ENCODE results near the gene RYR1.
"Not testable (repeated sequence)": the region's sequence is repeated elsewhere in the genome, so short reads cannot be mapped to it uniquely, and the experiment has no call there.

RYR1 gene

GRCh38 chr19:38399081-38399480 is 34.4 kb upstream of the RYR1 start:
- FAIRE-seq, result no peak

DNA sequence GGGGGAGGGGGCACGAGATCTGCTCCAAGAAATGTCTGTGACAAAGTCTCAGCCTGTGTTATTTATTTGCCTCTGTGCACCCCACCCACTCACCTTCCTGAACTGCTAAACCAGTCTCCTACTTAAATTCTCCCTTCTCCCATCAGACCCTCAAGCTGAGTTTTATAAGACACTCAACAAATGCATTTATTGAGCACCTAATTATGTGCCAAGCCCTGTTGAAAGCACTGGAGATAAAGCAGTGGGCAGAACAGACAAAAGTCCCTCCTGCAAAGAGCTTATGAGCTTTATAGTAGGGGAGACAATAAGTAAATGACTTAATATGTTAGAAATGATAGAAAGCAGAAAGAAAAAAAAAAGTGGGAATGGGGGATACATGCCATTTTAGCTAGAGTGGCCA is 34.0 kb upstream of the RYR1 start:
- DNase-seq (ENCODE audit: extremely low spot score, insufficient read length, low read depth) (no peak), FAIRE-seq (no peak)

More at GRCh38 chr19:38399081-38399480, 34.4 kb upstream of the RYR1 start:
- no peak for DNase-seq (ENCODE audit: extremely low spot score, insufficient read length, low read depth)

- no peak for DNase-seq (ENCODE audit: extremely low spot score, insufficient read length, low read depth)
- FAIRE-seq, result no peak
Observed at GRCh38 chr19:38400361-38400760, 33.1 kb upstream of the RYR1 start.

DNA sequence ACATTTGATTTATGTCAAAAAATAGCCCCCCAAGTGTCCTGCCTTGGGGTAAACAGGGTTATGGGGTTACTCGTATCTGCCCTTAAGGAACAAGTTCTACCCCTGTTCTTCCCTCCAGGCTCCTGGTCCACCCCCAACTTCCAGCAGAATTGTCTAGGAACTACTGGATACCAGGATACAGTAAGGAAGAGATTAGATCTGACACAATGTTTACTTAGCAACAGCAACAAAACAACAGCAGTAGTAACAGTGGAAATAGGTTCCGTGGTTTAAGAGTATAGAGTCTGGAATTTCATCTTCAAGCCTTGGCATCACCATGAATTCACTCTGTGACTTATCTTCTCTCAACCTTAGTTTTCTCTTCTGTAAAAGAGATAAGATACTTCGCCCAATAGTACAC is 32.3 kb upstream of the RYR1 start:
- FAIRE-seq, result no peak
- no peak for DNase-seq (ENCODE audit: extremely low spot score, insufficient read length, low read depth)

- FAIRE-seq (no peak), DNase-seq (ENCODE audit: extremely low spot score, insufficient read length, low read depth) (no peak)
Observed at GRCh38 chr19:38402623-38402966, 30.9 kb upstream of the RYR1 start.

- FAIRE-seq (peak; percentile 94), DNase-seq (ENCODE audit: extremely low spot score, insufficient read length, low read depth) (peak; percentile 100)
Observed at GRCh38 chr19:38402967-38403674, 30.4 kb upstream of the RYR1 start, which contains the start of gene FAM98C. Gene FAM98C (plus strand): TSS chr19:38403093. CDS start chr19:38403154, 61 bp downstream.

DNA sequence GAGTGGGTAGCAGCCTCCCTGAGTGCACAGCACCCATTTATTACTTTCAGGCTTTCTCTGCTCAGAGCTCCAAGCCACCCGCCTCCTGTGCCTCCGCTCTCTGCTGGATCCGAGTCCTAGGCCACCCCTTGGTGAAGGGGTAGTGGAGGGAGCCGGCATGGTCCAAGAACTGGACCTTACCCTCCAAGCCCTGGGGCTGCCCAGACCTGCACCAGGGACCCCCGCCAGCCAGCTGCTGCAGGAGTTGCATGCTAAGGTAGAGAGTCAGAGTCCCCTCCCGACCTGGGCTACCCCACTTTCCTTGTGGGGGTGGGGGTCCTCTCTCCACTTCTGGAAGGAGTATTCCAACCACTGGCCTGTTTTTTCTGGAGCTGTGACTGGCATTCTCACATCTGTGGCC is 28.6 kb upstream of the RYR1 start:
- FAIRE-seq (no peak), DNase-seq (ENCODE audit: extremely low spot score, insufficient read length, low read depth) (no peak)

GRCh38 chr19:38405276-38405675 is 28.2 kb upstream of the RYR1 start:
- no peak for DNase-seq (ENCODE audit: extremely low spot score, insufficient read length, low read depth)
- no peak for FAIRE-seq

DNA sequence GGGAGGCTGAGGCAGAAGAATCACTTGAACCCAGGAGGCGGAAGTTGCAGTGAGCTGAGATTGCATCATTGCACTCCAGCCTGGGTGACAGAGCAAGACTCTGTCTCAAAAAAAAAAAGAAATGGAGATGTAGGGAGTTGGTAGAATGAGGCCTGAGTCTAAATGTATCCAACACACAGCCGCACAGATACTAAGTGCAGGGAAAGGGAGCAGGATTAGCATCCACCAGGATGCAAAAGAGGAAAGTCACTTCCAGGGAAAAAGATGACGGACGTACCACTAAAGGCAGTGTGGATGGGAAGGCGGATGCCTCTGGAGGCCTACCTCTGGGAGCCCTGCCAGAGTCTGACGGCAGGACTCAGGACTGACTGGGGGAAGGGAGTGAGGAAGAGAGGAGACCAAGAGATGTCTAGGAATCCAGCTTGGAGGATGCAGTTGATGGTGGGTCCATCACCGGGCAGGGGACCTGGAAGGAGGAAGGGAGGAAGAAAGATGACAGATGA is 23.8 kb upstream of the RYR1 start:
- FAIRE-seq, result no peak
- no peak for DNase-seq (ENCODE audit: extremely low spot score, insufficient read length, low read depth)

DNA sequence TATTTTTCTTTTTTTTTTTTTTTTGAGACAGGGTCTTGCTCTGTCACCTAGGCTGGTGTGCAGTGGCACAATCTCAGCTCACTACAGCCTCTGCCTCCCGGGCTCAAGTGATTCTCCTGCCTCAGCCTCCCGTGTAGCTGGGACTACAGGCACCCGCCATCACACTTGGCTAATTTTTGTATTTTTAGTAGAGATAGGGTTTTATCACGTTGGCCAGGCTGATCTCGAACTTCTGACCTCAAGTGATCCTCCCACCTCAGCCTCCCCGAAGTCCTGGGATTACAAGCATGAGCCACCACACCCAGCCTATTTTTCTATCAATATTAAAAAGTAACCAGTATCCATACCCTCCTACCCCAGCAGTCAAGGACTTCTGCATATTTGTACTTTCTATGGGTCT is 23.1 kb upstream of the RYR1 start:
- not testable (repeated sequence) for DNase-seq (ENCODE audit: extremely low spot score, insufficient read length, low read depth); FAIRE-seq

DNA sequence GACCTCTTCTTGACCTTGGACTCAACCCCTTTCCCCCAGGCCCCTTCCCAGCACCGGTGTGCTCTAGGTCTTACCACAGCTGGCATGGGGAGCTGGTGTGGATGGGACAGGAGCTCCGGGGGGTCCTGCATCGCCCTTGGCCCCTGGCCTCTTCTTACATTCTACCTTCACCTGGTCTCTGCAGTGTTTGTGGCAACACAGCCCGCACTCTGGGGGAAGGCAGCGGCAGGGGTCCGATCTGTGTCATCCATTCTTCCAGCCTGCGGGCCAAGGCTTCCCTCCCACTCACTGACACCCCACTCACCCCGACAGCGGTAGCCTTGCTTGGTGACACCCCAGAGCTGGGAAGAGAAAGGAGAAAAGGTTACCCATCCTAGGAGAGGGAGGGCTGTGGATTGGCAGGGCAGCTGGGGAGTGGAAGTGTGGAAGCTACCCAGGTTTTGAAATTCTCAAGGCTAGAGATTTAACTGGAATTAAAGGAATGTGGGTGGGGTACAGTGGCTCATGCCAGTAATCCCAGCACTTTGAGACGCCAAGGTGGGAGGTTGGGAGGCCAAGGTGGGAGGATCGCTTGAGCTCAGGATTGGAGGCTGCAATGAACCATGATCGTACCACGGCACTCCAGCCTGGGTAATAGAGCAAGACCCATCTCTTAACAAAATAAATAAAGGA is 22.3 kb upstream of the RYR1 start:
- DNase-seq (ENCODE audit: extremely low spot score, insufficient read length, low read depth) (no peak), FAIRE-seq (no peak)

DNA sequence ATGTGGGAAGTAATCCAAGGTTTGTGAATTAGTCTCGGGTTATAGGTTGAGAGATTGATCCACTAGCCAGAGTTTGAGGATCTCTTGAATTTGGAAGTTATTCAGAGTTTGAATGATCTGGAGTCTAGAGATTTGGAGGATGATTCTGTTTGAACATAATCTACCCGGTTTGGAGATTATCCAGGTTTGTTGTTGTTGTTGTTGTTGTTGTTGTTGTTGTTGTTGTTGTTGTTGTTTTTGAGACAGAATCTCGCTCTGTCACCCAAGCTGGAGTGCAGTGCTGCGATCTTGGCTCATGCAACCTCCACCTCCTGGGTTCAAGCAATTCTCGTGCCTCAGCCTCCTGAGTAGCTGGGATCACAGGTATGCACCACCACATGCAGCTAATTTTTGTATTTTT is 21.6 kb upstream of the RYR1 start:
- FAIRE-seq, result not testable (repeated sequence)

GRCh38 chr19:38412491-38412890 is 21.0 kb upstream of the RYR1 start:
- DNase-seq (ENCODE audit: extremely low spot score, insufficient read length, low read depth) (no peak), FAIRE-seq (no peak)

More for the DNA sequence above, 21.6 kb upstream of the RYR1 start:
- DNase-seq (ENCODE audit: extremely low spot score, insufficient read length, low read depth), result not testable (repeated sequence)

DNA sequence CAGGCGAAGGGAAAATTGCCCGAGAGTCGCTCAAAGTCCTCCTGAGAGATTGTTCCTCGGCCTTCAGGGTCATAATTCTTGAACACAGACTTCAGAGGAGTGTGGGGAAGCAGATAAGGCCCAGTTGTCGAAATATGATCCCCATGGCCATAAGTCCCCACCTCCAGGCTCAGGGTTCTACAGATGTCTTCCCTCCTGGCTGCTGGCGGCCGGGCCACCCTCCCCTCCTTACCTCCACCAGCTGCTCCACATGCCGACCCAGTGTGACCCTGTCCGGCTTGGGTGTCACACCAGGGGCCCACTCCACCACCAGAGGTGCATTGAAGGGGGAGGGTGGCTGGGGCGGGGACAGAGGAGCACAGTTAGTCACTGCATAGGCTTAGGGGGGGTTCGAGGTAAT is 20.5 kb upstream of the RYR1 start:
- no peak for FAIRE-seq

DNA sequence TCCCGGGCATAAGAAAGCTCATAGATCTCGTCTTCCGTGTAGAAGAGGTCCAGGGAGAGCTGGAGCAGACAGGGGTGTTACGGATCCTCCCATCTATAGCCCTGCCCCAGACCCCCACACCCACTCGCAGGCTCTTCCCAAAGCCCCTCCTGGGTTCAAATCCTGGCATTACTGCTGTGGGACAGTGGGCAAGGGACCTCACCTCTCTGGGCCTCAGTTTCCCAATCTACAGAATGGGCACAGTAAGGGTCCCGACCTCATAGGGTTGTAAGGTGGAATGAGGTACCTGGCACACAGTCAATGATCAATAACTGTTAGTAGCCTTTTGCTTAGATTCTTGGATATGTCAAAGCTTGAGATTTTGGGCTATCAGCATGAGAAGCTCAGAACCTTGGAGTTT is 20.1 kb upstream of the RYR1 start:
- FAIRE-seq (no peak), DNase-seq (ENCODE audit: extremely low spot score, insufficient read length, low read depth) (no peak)

More for the DNA sequence above, 20.5 kb upstream of the RYR1 start:
- DNase-seq (ENCODE audit: extremely low spot score, insufficient read length, low read depth), result no peak

DNA sequence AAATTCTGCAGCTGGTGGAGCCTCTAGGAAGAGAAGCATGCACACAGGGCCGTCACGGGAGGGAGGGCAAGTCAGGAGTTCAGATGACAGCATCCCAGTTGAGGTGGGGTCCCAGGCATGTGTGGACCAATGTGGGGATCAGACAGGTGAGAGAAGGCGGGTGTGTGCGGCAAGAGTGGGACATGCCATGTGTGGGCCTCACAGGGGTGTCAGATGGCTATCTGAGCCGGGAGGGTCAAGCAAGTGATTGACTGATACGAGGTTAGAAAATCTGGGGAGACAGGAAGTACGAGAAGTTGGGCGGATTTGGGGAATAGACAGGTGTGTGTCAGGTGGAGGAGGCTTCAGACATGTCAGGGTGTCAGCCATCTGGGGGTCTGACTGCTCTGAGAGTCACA is 16.3 kb upstream of the RYR1 start:
- DNase-seq (ENCODE audit: extremely low spot score, insufficient read length, low read depth) (no peak), FAIRE-seq (no peak)

DNA sequence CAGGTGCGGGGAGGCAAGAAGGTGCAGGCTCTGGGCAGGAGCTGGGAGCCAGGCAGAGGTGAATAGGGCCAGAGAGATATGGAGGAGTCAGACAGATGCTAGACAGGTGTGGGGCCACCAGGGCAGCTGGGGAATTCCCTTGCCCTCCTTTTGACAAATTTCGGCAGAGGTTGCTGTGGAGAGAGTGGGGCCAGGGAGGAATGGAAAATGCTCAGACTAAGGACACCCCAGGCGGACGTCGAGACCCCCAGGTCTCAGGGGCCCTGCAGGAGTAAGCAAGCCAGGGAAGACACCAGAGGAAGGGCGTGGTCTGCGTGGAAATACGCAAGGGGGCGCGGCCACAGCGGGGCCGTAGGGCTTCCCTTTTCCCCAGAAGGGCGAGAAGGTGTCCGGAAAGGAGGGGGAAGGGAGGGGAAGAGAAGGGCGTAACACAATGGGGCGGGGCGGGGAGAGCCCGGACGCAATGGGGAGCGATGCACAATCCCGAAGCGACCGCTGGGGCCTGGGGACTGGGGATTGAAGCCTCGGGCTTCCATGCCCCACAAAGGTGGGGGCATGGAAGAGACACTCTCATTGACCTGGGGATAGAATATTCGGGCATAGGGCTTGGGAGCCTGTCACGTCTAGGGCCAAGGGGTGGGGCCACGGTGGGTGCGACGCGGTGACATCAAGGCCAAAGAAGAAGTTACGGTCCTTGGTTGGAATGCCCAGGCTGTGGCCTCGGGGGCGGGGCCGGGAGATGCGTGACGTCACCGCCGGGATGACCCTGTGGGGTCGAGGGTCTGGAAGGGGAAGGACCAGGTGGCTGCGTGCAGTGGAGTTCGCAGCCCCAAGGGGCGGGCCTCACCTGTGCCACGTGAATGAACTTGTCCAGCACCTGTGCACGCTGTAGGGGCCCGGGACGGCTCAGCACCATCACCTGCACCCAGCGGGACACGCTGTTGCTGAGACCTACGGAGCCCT is 15.7 kb upstream of the RYR1 start:
- peak; percentile 88 for FAIRE-seq
- no peak for DNase-seq (ENCODE audit: extremely low spot score, insufficient read length, low read depth)

- FAIRE-seq (no peak), DNase-seq (ENCODE audit: extremely low spot score, insufficient read length, low read depth) (no peak)
Observed at GRCh38 chr19:38420935-38421334, 12.6 kb upstream of the RYR1 start.

- no peak for FAIRE-seq
- DNase-seq (ENCODE audit: extremely low spot score, insufficient read length, low read depth), result no peak
Observed at GRCh38 chr19:38421856-38422255, 11.6 kb upstream of the RYR1 start.

DNA sequence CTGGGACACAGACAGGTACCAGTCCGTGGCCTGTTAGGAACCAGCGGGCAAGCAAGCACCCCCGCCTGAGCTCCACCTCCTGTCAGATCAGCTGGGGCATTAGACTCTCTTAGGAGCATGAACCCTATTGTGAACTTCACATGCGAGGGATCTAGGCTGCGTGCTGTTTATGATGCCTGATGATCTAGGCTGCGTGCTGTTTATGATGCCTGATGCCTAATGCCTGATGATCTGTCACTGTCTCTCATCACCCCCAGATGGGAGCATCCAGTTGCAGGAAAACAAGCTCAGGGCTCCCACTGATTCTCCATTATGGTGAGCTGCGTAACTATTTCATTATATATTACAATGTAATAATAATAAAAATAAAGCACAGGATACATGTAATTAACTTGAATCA is 11.1 kb upstream of the RYR1 start:
- FAIRE-seq (no peak), DNase-seq (ENCODE audit: extremely low spot score, insufficient read length, low read depth) (no peak)
